ENCODE measurements around the gene HGFAC. TPM values are rescaled to one million over a fixed set of nuclear protein-coding genes. Genes with fewer than 3 reads are reported as not detected.

HGFAC gene
- total and polyA plus RNA-seq, 5 donors from 2014 or later: 0.11 TPM; not detected in 4

DNA sequence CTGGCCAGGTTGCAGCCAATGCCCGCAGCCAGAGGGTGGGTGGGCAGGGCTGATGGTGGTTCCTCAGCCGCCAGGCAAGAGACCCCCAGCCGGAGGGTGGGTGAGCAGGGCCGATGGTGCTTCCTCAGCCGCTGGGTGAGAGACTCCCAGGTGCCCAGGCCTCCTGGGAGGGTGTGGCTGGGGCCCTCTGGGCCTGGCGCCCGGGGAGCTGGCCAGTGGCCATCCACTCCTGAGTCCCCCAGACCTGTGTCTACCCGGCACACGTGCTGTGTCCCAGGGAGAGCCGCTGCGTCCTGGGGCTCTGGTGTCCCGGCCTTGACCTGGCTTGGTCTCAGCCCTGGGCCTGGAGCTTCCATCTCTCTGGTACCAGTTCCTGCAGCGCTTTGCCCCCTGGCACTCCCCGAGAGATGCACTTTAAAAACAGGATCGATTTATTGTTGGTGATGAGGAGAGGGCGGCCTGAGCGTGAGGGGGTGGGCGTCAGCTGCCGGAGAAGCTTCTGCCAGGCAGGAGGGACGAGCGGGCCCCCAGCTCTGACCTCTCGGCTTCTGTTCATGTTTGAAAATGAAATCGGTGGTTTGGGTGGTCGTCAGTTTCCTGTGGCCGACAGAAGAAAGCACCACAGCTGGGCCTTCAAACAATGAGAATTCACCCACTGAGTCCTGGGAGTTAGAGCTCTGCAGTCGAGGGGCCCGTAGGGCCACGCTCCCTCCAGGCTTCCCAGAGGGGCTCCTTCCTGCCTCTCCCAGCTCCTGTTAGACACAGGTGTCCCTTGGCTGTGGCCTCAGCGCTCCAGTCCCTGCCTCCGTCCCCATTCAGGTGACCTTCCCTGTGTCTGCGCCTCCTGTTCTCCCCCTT lies 27.8 kb downstream of the HGFAC start:
- peaks cover 8% of the 10 kb centered on the region for H3K27me3 Mint-ChIP-seq
- ATAC-seq (ENCODE audit: low read depth in 2 of 2): no peak
- Histone ChIP-seq H3K27ac (ENCODE audit: insufficient read depth, low read length, poor library complexity, severe bottlenecking) (no peak overlapping the region), H3K4me1 (ENCODE audit: control insufficient read depth, insufficient read depth, low read length, poor library complexity, severe bottlenecking) (no peaks in the 10 kb centered on the region), H3K27me3 (ENCODE audit: control insufficient read depth, insufficient read depth, low read length) (no peaks in the 10 kb centered on the region), H3K36me3 (ENCODE audit: control insufficient read depth, insufficient read depth, low read length) (no peaks in the 10 kb centered on the region), H3K4me3 (ENCODE audit: low read depth, low read length) (no peak overlapping the region), H3K9me3 (ENCODE audit: control insufficient read depth in 2 of 2, low read length in 2 of 2) (no peaks in the 10 kb centered on the region)
- H3K36me3 Mint-ChIP-seq: no peaks in the 10 kb centered on the region
- no peaks in the 10 kb centered on the region for H3K4me1 Mint-ChIP-seq
- no peak overlapping the region for H3K27ac Mint-ChIP-seq
- DNase-seq: no peak
- no peak overlapping the region for H3K4me3 Mint-ChIP-seq
- H3K9me3 Mint-ChIP-seq: no peaks in the 10 kb centered on the region

DNA sequence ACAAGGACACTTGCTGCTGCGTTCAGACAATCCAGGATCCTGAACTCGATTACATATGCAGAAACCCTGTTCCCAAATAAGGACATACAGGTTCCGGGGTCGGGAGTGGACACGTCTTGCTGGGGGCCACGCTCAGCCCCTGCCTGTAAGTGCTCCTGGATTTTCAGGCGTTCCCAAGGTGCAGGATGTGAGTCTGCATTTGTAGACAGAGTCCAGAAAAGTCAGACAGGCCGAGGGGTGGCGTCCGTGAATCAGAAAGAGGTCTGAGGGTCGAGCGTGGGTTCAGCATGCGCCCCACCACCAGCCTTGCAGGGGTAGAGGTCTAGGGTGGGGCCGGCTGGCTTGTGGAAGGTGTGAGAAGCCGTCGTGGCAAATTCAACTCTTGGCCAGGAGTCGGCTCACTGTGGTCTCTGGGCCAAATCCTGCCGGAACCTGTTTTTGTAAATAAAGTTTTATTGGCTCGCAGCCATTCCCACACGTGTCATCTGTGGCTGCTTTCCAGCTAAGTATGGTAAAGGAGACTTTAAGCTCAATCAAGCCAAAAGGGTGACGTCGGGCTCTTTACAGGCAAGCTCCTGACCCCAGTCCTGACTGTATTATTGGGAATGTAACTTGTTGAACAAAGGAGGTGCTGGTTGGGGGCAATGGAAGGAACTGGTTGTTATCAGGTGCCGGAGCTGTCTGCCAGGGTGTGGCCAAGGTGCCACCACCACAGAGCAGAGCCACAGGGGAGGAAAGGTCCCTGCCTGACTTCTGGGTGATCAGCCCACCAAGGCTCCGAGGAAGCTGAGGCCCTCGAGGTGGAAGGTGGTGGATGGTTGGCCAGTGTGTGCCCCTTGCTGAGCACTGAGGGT lies 28.7 kb downstream of the HGFAC start:
- no peak overlapping the region for H3K27ac ChIP-seq (ENCODE audit: insufficient read depth, low read length, poor library complexity, severe bottlenecking)
- H3K4me3 ChIP-seq (ENCODE audit: low read depth, low read length): no peak overlapping the region
- DNase-seq (no peak), ATAC-seq (ENCODE audit: low read depth in 2 of 2) (no peak)
- Mint-ChIP-seq H3K4me3 (no peak overlapping the region), H3K36me3 (no peaks in the 10 kb centered on the region), H3K4me1 (no peaks in the 10 kb centered on the region), H3K27ac (no peak overlapping the region), H3K27me3 (peaks cover 3% of the 10 kb centered on the region), H3K9me3 (no peaks in the 10 kb centered on the region)
- H3K27me3 ChIP-seq (ENCODE audit: control insufficient read depth, insufficient read depth, low read length): no peaks in the 10 kb centered on the region
- H3K36me3 ChIP-seq (ENCODE audit: control insufficient read depth, insufficient read depth, low read length): no peaks in the 10 kb centered on the region
- no peaks in the 10 kb centered on the region for H3K4me1 ChIP-seq (ENCODE audit: control insufficient read depth, insufficient read depth, low read length, poor library complexity, severe bottlenecking)
- H3K9me3 ChIP-seq (ENCODE audit: control insufficient read depth in 2 of 2, low read length in 2 of 2): no peaks in the 10 kb centered on the region

DNA sequence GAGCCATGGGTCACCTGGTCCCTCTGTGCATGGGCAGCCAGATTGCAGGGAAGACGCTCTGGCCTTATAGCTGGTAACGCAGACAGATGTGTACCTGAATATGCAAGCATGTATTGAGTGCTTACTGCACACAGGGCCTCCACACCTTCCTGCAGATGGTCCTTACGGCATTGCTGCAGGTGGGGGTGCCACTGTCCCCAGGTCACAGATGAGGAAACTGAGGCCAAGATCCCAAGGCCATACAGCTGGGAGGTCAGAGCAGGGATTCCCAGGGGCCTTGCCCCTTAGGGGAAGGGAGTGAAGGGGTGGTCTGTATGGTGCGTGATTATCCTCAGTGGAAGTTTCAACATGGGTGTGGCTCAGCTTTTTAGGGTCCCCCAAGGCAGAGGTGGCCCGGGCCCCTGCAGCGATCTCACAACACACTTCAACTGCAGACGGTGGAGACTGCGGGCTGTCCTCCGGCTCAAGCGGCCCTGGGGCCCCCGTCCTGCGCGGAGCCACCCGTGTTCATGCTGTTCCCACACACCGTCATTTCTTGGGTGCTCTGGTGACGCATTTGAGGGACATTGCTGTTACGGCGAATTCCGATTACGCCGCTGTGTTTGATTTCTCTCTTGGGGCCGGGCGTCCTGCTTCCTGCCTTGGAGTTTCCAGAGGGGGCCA lies 29.5 kb downstream of the HGFAC start:
- Mint-ChIP-seq H3K27ac (peak overlapping the region in 1 of 3 donors; percentile 48), H3K27me3 (no peaks in the 10 kb centered on the region), H3K36me3 (no peaks in the 10 kb centered on the region), H3K9me3 (no peaks in the 10 kb centered on the region), H3K4me3 (no peak overlapping the region), H3K4me1 (no peaks in the 10 kb centered on the region)
- ATAC-seq (ENCODE audit: low read depth in 2 of 2) (no peak), DNase-seq (no peak)
- Histone ChIP-seq H3K4me3 (ENCODE audit: low read depth, low read length) (no peak overlapping the region), H3K27me3 (ENCODE audit: control insufficient read depth, insufficient read depth, low read length) (no peaks in the 10 kb centered on the region), H3K27ac (ENCODE audit: insufficient read depth, low read length, poor library complexity, severe bottlenecking) (no peak overlapping the region), H3K9me3 (ENCODE audit: control insufficient read depth in 2 of 2, low read length in 2 of 2) (no peaks in the 10 kb centered on the region), H3K36me3 (ENCODE audit: control insufficient read depth, insufficient read depth, low read length) (no peaks in the 10 kb centered on the region), H3K4me1 (ENCODE audit: control insufficient read depth, insufficient read depth, low read length, poor library complexity, severe bottlenecking) (no peaks in the 10 kb centered on the region)

DNA sequence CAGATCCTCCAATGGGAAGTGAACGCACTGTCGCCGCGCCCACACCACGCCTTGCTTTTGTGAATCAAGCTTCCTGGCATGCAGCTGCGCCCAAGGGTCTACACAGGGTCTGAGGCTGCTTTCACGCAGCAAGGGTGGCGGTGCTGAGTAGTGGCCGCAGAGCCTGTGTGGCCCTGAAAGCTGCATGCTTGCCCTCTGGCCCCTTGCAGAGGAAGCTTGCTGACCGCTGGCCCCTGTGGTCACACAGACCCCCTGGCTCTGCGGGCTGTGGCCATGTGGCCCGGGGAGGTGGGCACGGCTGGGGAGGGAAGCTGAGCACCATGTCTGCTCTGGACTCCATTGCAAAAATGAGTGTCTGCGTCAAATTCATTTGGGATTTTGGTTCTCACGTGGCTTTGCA lies 30.1 kb downstream of the HGFAC start:
- Mint-ChIP-seq H3K27ac (no peak overlapping the region), H3K9me3 (no peaks in the 10 kb centered on the region), H3K36me3 (no peaks in the 10 kb centered on the region), H3K4me1 (no peaks in the 10 kb centered on the region), H3K4me3 (no peak overlapping the region), H3K27me3 (no peaks in the 10 kb centered on the region)
- ATAC-seq (ENCODE audit: low read depth in 2 of 2): no peak
- H3K4me3 ChIP-seq (ENCODE audit: low read depth, low read length): no peak overlapping the region
- H3K36me3 ChIP-seq (ENCODE audit: control insufficient read depth, insufficient read depth, low read length): no peaks in the 10 kb centered on the region
- no peak for DNase-seq
- H3K27ac ChIP-seq (ENCODE audit: insufficient read depth, low read length, poor library complexity, severe bottlenecking): no peak overlapping the region
- H3K4me1 ChIP-seq (ENCODE audit: control insufficient read depth, insufficient read depth, low read length, poor library complexity, severe bottlenecking): no peaks in the 10 kb centered on the region
- no peaks in the 10 kb centered on the region for H3K9me3 ChIP-seq (ENCODE audit: control insufficient read depth in 2 of 2, low read length in 2 of 2)
- H3K27me3 ChIP-seq (ENCODE audit: control insufficient read depth, insufficient read depth, low read length): no peaks in the 10 kb centered on the region

DNA sequence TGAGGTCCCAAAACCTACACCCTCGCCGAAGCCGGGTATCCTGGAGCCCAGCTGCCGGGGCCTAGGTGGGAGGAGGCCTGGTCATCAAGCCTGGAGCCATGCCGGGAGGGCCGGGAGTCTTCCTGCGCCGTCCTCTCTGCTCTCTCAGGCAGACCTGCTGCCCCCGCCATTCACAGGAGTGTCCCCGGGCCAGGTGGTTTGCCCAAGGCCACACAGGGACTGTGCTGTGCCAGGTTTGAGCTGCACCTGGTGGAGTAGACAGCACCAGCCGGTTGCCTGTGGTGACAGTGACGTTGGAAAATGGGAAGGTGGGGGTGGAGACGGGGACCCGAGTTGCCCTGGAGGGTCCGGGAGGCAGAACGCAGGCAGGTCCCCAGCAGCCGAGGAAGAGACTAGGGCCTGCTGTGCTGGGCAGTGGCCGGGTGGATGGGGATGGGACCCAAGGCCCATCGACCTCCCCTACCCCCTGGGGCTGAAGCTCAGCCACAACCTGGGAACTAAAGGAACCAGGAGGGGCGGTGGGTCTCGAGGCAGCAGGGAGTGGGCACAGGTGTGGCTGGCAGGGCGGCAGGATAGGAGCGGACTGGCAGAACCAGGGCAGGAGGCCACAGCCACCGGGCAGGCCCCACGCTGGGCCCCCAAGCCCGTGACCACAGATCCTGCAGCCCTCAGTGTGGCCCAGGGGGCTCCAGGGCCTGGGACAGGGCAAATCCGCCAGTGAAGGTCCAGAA lies 30.8 kb downstream of the HGFAC start:
- H3K36me3 ChIP-seq (ENCODE audit: control insufficient read depth, insufficient read depth, low read length): no peaks in the 10 kb centered on the region
- Mint-ChIP-seq H3K27ac (no peak overlapping the region), H3K4me3 (no peak overlapping the region), H3K36me3 (no peaks in the 10 kb centered on the region), H3K4me1 (no peaks in the 10 kb centered on the region), H3K9me3 (no peaks in the 10 kb centered on the region), H3K27me3 (no peaks in the 10 kb centered on the region)
- no peak overlapping the region for H3K27ac ChIP-seq (ENCODE audit: insufficient read depth, low read length, poor library complexity, severe bottlenecking)
- H3K27me3 ChIP-seq (ENCODE audit: control insufficient read depth, insufficient read depth, low read length): no peaks in the 10 kb centered on the region
- H3K4me3 ChIP-seq (ENCODE audit: low read depth, low read length): no peak overlapping the region
- no peaks in the 10 kb centered on the region for H3K4me1 ChIP-seq (ENCODE audit: control insufficient read depth, insufficient read depth, low read length, poor library complexity, severe bottlenecking)
- ATAC-seq (ENCODE audit: low read depth in 2 of 2): no peak
- H3K9me3 ChIP-seq (ENCODE audit: control insufficient read depth in 2 of 2, low read length in 2 of 2): no peaks in the 10 kb centered on the region
- DNase-seq: no peak

DNA sequence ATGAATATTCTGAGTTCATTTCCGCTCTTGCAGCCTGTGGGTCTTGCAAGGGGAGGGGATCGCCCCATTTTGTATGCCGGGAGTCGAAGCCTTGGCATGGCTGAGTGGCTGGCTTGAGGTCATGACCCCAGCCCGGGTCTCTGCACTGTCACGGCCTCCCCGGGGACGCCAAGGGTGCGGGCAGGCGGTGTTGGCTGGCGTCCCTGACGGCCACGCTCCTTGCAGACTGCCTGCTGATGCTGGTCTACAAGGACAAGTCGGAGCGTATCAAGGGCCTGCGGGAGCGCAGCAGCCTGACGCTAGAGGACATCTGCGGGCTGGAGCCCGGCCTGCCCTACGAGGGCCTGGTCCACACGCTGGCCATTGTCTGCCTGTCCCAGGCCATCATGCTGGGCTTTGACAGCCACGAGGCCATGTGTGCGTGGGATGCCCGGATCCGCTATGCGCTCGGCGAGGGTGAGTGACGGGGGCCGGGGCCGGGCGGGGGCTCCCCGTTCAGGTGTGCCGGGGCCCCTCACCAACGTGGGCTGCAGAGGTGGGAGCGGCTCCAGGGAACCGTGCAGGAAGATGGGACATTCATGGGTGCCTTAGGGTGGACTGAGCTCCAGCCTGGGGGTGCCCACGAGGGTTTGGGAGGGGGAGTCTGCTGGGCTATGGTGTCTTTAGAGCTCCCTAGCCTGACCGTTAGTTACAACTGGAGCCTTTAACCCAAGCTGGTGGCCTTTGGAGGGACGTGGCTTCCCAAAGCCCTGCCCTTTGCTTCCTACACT lies 31.6 kb downstream of the HGFAC start:
- no peak overlapping the region for H3K27ac ChIP-seq (ENCODE audit: insufficient read depth, low read length, poor library complexity, severe bottlenecking)
- Mint-ChIP-seq H3K36me3 (no peaks in the 10 kb centered on the region), H3K4me1 (no peaks in the 10 kb centered on the region), H3K9me3 (no peaks in the 10 kb centered on the region), H3K27ac (no peak overlapping the region), H3K4me3 (no peak overlapping the region), H3K27me3 (no peaks in the 10 kb centered on the region)
- no peaks in the 10 kb centered on the region for H3K36me3 ChIP-seq (ENCODE audit: control insufficient read depth, insufficient read depth, low read length)
- no peak overlapping the region for H3K4me3 ChIP-seq (ENCODE audit: low read depth, low read length)
- H3K9me3 ChIP-seq (ENCODE audit: control insufficient read depth in 2 of 2, low read length in 2 of 2): no peaks in the 10 kb centered on the region
- no peaks in the 10 kb centered on the region for H3K27me3 ChIP-seq (ENCODE audit: control insufficient read depth, insufficient read depth, low read length)
- H3K4me1 ChIP-seq (ENCODE audit: control insufficient read depth, insufficient read depth, low read length, poor library complexity, severe bottlenecking): no peaks in the 10 kb centered on the region
- ATAC-seq (ENCODE audit: low read depth in 2 of 2): no peak
- DNase-seq: no peak

Measured in CD4-positive, CD25-positive, alpha-beta regulatory T cell (primary cell).